Stimulated activated memory B cell treated with anti-CD40 and anti-IgM and Interleukin-4, amounts not matched to agents 10 μg/mL and 1 μg/mL and 100 μg/mL, for 72 hours (primary cell): Measurements from ENCODE around the gene PGGT1B.

Experiments used
- ATAC-seq: fragments of 150-1000 bp; cut with Tn5 transposase; 2 replicates; pipeline ENCODE4 v1.10.0; 2021
- H3K27ac Mint-ChIP-seq: one replicate; pipeline ENCODE4 v1.8.0; 2022; ENCODE audit warnings: mild to moderate bottlenecking, mixed read lengths
- H3K27me3 Mint-ChIP-seq: one replicate; pipeline ENCODE4 v1.8.0; 2022; ENCODE audit warnings: mixed read lengths
- H3K36me3 Mint-ChIP-seq: one replicate; pipeline ENCODE4 v1.8.0; 2022; ENCODE audit warnings: mixed read lengths
- H3K4me1 Mint-ChIP-seq: one replicate; pipeline ENCODE4 v1.8.0; 2022; ENCODE audit warnings: mixed read lengths
- H3K4me3 Mint-ChIP-seq: one replicate; pipeline ENCODE4 v1.8.0; 2022; ENCODE audit warnings: mild to moderate bottlenecking, moderate library complexity, mixed read lengths
- H3K9me3 Mint-ChIP-seq: one replicate; pipeline ENCODE4 v1.8.0; 2022; ENCODE audit warnings: mixed read lengths

PGGT1B gene

GRCh38 chr5:115262321-115263077, at the start of gene PGGT1B:
PGGT1B (minus strand) TSS chr5:115262877; CDS start chr5:115262851, 26 bp downstream.
- Mint-ChIP-seq H3K9me3 (no peaks in the 10 kb centered on the region), H3K36me3 (no peaks in the 10 kb centered on the region), H3K27me3 (no peaks in the 10 kb centered on the region), H3K4me3 (peak within 1 kb of the TSS; percentile 80), H3K4me1 (peaks cover 47% of the 10 kb centered on the region), H3K27ac (peak within 1 kb of the TSS; percentile 100)
- ATAC-seq = peak; percentile 96

GRCh38 chr5:115309751-115310370, 47.2 kb upstream of the PGGT1B start:
- Mint-ChIP-seq H3K36me3 (no peaks in the 10 kb centered on the region), H3K4me3 (no peak overlapping the region), H3K4me1 (no peaks in the 10 kb centered on the region), H3K9me3 (no peaks in the 10 kb centered on the region), H3K27me3 (no peaks in the 10 kb centered on the region), H3K27ac (no peak overlapping the region)
- ATAC-seq = no peak

- Mint-ChIP-seq H3K4me3 (no peak overlapping the region), H3K36me3 (no peaks in the 10 kb centered on the region), H3K4me1 (no peaks in the 10 kb centered on the region), H3K27ac (no peak overlapping the region), H3K27me3 (no peaks in the 10 kb centered on the region), H3K9me3 (no peaks in the 10 kb centered on the region)
- no peak for ATAC-seq
These were observed 46.1 kb upstream of the PGGT1B start for GRCh38 chr5:115308815-115309214.

GRCh38 chr5:115306011-115306536, 43.4 kb upstream of the PGGT1B start:
- ATAC-seq = no peak
- Mint-ChIP-seq H3K4me3 (no peak overlapping the region), H3K36me3 (no peaks in the 10 kb centered on the region), H3K27me3 (no peaks in the 10 kb centered on the region), H3K9me3 (no peaks in the 10 kb centered on the region), H3K4me1 (no peaks in the 10 kb centered on the region), H3K27ac (no peak overlapping the region)

- Mint-ChIP-seq H3K4me3 (no peak overlapping the region), H3K9me3 (no peaks in the 10 kb centered on the region), H3K27me3 (no peaks in the 10 kb centered on the region), H3K36me3 (no peaks in the 10 kb centered on the region), H3K4me1 (no peaks in the 10 kb centered on the region), H3K27ac (no peak overlapping the region)
- no peak for ATAC-seq
These were observed 41.8 kb upstream of the PGGT1B start for GRCh38 chr5:115304496-115304895.

GRCh38 chr5:115298811-115299210, 36.1 kb upstream of the PGGT1B start:
- no peak for ATAC-seq
- no peaks in the 10 kb centered on the region for H3K36me3 Mint-ChIP-seq
- no peaks in the 10 kb centered on the region for H3K9me3 Mint-ChIP-seq
- no peak overlapping the region for H3K4me3 Mint-ChIP-seq
- no peak overlapping the region for H3K27ac Mint-ChIP-seq
- H3K27me3 Mint-ChIP-seq = no peaks in the 10 kb centered on the region
- peaks cover 13% of the 10 kb centered on the region for H3K4me1 Mint-ChIP-seq

- Mint-ChIP-seq H3K4me1 (peaks cover 13% of the 10 kb centered on the region), H3K27me3 (no peaks in the 10 kb centered on the region), H3K4me3 (no peak overlapping the region), H3K27ac (no peak overlapping the region), H3K9me3 (peaks cover 1% of the 10 kb centered on the region), H3K36me3 (peaks cover 3% of the 10 kb centered on the region)
- ATAC-seq = no peak
These were observed 34.4 kb upstream of the PGGT1B start for GRCh38 chr5:115297031-115297430.

- H3K27ac Mint-ChIP-seq = peak within 1 kb of the TSS; percentile 45
- peak within 1 kb of the TSS; percentile 79 for H3K4me3 Mint-ChIP-seq
- ATAC-seq = peak; percentile 92
- peaks cover 13% of the 10 kb centered on the region for H3K4me1 Mint-ChIP-seq
- H3K36me3 Mint-ChIP-seq = peaks cover 6% of the 10 kb centered on the region
- H3K27me3 Mint-ChIP-seq = no peaks in the 10 kb centered on the region
- H3K9me3 Mint-ChIP-seq = peaks cover 3% of the 10 kb centered on the region
These were observed 33.7 kb upstream of the PGGT1B start, which contains the start of gene CCDC112 for GRCh38 chr5:115296124-115297022. CCDC112 (minus strand) TSS chr5:115296654; CDS start chr5:115296543, 111 bp downstream.

- Mint-ChIP-seq H3K27me3 (no peaks in the 10 kb centered on the region), H3K9me3 (peaks cover 3% of the 10 kb centered on the region), H3K4me1 (peaks cover 13% of the 10 kb centered on the region), H3K27ac (peak overlapping the region; percentile 45), H3K4me3 (peak overlapping the region; percentile 79), H3K36me3 (peaks cover 6% of the 10 kb centered on the region)
- no peak for ATAC-seq
These were observed 33.1 kb upstream of the PGGT1B start for GRCh38 chr5:115295777-115296123.

GRCh38 chr5:115291397-115291796, 28.7 kb upstream of the PGGT1B start:
- H3K4me1 Mint-ChIP-seq = peaks cover 16% of the 10 kb centered on the region
- no peaks in the 10 kb centered on the region for H3K27me3 Mint-ChIP-seq

GRCh38 chr5:115289104-115289503, 26.4 kb upstream of the PGGT1B start:
- H3K4me3 Mint-ChIP-seq = no peak overlapping the region
- peaks cover 21% of the 10 kb centered on the region for H3K4me1 Mint-ChIP-seq
- no peak for ATAC-seq
- no peaks in the 10 kb centered on the region for H3K27me3 Mint-ChIP-seq
- H3K9me3 Mint-ChIP-seq = peaks cover 3% of the 10 kb centered on the region
- H3K27ac Mint-ChIP-seq = no peak overlapping the region
- peaks cover 6% of the 10 kb centered on the region for H3K36me3 Mint-ChIP-seq

More at GRCh38 chr5:115291397-115291796, 28.7 kb upstream of the PGGT1B start:
- no peak for ATAC-seq
- Mint-ChIP-seq H3K9me3 (peaks cover 3% of the 10 kb centered on the region), H3K36me3 (peaks cover 6% of the 10 kb centered on the region), H3K4me3 (no peak overlapping the region), H3K27ac (no peak overlapping the region)

- Mint-ChIP-seq H3K36me3 (no peaks in the 10 kb centered on the region), H3K9me3 (no peaks in the 10 kb centered on the region), H3K4me3 (no peak overlapping the region), H3K4me1 (peaks cover 13% of the 10 kb centered on the region), H3K27ac (no peak overlapping the region), H3K27me3 (no peaks in the 10 kb centered on the region)
- ATAC-seq = no peak
These were observed 21.3 kb upstream of the PGGT1B start for GRCh38 chr5:115284021-115284420.

- no peak overlapping the region for H3K4me3 Mint-ChIP-seq
- H3K4me1 Mint-ChIP-seq = peaks cover 11% of the 10 kb centered on the region
- no peaks in the 10 kb centered on the region for H3K36me3 Mint-ChIP-seq
These were observed 19.5 kb upstream of the PGGT1B start for GRCh38 chr5:115282131-115282530.

GRCh38 chr5:115274584-115274983, 11.9 kb upstream of the PGGT1B start:
- peaks cover 9% of the 10 kb centered on the region for H3K36me3 Mint-ChIP-seq
- peaks cover 28% of the 10 kb centered on the region for H3K4me1 Mint-ChIP-seq
- no peak for ATAC-seq
- no peaks in the 10 kb centered on the region for H3K27me3 Mint-ChIP-seq
- no peaks in the 10 kb centered on the region for H3K9me3 Mint-ChIP-seq
- H3K4me3 Mint-ChIP-seq = no peak overlapping the region
- H3K27ac Mint-ChIP-seq = peak overlapping the region; percentile 14

More at GRCh38 chr5:115282131-115282530, 19.5 kb upstream of the PGGT1B start:
- Mint-ChIP-seq H3K27me3 (no peaks in the 10 kb centered on the region), H3K9me3 (no peaks in the 10 kb centered on the region), H3K27ac (no peak overlapping the region)
- no peak for ATAC-seq
